ENCODE results near the gene RCAN1.

The RCAN1 gene

GRCh38 chr21:34598931-34599400 lies 15.9 kb downstream of the RCAN1 start:
- DNase-seq = no peak

DNA sequence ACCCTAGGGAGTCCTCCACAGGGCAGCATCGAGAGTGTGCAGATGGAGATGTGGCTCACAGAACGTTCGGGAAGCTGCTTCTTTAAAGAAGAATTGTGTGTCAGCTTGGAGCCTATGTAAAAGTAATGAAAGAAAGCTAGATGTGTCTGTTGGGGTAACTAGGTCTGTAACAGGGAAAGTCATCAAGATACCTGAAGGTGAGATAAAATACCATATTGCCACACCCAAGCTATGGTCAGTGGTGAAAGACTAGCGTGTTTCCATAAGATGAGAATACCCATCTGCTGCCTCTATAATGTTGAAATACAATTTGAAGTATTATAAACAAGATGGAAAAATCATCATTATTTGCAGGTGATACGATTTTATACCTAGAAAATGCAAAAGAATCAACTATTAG lies 17.5 kb downstream of the RCAN1 start:
- no peak for DNase-seq

DNA sequence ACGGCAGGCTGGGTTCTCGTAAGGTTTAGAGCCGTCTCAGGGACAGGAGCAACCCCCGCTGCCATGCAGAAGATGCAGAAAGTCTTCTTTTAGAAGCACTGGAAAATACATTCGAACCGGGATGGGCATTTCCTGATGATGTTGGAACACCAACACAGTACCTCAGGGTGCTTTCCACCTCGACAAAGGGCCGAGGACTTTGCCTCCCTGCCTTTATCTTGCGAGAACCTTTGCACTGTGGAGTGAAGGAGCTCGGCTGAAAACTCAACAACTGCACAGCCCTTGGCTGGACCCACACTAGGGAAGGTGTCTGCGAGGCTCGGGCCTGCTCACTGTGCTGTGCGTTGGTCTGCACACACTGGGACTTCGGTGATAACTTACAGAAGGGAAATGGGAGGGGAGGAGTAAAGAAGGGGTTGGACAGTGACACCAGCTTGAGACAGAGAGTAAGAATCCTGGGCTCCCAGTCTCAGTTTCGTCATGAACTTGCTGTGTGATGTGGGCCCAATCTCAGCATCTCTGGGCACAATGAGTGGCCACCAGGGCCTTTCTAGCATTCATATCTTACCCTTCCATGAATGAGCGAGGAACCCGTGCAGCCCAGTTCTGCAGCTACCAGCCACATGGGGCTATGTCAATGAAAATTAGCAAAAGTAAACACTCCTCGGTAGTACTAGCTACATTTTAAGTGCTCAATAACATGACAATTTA lies 18.2 kb downstream of the RCAN1 start:
- DNase-seq = no peak

- DNase-seq = no peak
These were observed 19.5 kb downstream of the RCAN1 start for GRCh38 chr21:34595457-34595856.

- peak; percentile 27 for DNase-seq
These were observed 20.2 kb downstream of the RCAN1 start for GRCh38 chr21:34594566-34595234.

DNA sequence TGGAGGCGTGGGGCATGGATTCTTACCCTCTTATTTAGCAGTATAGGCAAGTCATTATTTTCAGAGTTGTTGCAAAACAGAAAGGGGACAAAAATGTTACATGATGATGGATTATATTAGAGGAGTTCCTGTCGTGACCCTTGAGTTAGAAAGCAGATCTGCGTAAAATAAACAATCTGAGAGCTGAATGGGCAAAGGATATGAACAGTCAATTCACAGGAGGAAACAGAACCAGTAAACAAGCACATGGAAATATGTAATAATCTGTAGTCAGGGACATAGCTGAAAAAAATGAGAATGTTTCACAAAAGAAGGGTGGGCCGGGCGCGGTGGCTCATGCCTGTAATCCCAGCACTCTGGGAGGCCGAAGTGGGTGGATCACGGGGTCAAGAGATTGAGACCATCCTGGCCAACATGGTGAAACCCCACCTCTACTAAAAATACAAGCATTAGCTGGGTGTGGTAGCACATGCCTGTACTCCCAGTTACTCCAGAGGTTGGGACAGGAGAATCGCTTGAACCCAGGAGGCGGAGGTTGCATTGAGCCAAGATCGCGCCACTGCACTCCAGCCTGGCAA lies 20.9 kb downstream of the RCAN1 start:
- DNase-seq = no peak

GRCh38 chr21:34593423-34593822 lies 21.5 kb downstream of the RCAN1 start:
- DNase-seq = peak; percentile 87

DNA sequence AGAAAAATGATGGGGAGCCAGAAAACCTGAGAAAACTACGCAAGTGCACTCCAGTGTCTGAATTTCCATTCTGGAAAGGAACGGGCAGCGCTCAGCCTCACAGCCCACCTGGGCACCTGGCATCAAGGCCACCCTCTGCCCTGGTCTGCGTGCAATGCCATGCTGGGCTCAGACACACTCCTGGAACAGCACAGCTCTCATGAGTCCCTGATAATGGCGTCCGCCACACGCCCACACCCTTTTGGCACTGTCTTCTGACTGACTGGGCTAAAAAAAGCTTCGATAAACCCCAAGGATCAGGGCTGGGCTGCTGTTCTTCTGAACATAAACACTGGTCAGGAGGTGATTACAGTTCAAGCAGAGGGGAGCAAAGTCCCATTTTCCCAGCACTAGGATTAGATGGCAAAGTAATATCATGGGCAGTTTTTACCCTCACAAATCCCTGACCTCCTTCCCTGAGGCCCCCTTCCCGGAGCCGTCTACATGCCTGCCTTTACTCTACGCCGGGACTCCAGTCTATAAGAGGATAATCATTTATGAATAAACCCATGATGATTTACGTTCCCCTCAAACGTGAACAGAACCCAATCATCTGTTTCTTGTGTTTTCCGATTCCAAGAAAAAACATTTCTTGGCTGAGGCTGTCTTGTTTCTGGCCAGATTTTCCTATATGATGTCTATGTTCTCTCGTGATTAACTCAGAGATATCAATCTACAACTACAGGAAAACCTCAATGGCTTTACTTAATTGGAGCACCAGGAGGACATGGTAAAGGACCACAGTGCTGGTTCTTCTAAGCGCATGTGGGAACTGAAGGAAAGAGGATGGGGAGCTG lies 22.6 kb downstream of the RCAN1 start:
- no peak for DNase-seq

GRCh38 chr21:34590520-34590919 lies 24.4 kb downstream of the RCAN1 start:
- no peak for DNase-seq

GRCh38 chr21:34589511-34590282 lies 25.2 kb downstream of the RCAN1 start:
- DNase-seq = no peak

DNA sequence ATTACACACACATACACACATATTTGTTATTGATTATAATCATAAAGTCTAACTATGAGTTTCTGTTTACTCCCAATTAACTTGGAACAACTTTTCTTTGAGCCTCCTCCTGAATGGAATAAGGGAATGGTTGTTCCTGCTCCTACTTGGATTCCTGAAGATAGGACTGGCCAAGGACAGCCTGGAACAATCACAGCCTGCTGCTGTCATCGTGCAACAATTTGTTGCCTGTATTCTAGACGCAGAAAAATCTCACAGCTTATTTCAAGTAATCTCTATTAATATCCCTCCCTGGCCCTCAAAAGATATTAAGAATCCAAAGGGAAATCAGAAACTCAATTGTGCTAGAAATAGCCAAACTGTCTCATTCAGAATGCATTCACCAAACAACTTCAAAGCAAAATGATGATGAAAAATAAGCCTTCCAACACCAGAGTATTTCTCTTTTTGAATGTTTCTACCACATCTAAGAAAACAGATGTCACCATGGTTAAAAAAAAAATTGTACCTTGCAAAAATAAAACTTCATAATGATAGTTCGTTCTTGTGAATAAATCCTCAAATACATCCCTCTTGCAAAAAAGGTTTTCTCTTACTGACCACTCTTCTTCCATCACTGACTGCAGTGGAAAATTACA lies 30.9 kb downstream of the RCAN1 start:
- no peak for DNase-seq

GRCh38 chr21:34582506-34583150 lies 32.3 kb downstream of the RCAN1 start:
- DNase-seq = no peak

DNA sequence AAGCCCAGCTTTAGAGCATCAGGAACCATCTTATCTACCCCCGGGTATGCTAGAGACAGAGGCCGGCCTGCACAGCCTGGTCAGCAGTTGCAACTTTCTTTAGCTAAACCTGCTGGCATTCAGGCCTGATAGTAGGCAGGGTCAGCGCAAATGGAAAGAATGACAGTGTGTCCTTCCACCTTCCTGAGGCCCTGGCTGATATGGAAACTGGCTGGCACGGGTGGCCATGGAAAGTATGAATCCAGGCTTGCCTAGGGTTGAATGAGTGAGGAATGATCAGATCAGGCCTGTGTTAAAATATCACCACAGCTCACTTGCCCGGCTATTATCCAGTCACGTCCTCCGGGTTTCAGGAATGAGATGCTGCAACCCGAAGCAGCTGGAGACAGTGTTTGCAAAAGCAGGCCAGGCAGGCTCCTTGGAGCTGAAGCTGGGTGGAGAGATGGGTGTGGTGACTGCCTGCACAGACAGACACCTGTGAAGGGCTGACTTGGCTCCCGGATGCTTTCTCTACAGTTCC lies 34.7 kb downstream of the RCAN1 start:
- DNase-seq = no peak

DNA sequence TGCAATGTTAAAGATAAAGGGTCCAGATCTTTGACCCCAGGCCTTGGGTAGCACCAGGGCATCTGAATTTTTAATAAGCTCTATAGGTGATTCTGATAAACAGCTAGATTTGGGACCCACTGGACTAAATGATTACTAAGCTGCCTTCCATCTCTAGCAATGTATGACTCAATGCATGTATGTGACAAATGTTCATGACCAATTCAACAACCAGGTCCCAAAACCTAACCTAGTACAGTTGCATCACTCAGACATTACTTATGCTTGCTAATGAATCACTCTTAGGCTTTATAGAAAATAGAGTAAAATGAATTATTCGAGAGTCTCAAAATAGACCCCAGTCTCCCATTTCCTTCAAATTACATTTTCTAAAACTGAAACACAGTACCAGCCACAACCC lies 35.5 kb downstream of the RCAN1 start:
- DNase-seq = no peak

- no peak for DNase-seq
These were observed 38.8 kb downstream of the RCAN1 start for GRCh38 chr21:34576041-34576511.

GRCh38 chr21:34574601-34575529 lies 40.0 kb downstream of the RCAN1 start:
- DNase-seq = no peak

DNA sequence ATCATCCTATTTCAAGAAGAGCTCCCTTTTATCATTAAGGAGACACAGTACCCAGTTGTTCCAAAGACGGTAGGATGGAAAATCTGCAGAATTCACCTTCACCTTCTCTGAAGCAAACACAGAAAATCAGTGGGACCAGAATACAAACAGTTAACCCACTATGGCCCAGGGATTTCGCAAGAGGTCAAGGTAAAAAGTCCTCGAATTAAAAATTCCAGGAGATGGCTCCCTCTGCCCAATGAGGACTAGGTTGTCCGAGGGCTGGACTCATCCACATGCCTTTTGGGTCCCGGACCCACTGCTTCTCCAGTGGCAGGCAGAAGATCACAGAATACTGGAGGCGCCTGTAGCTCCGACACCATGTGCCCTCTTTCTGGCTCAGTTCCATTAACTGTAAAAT lies 42.9 kb downstream of the RCAN1 start:
- DNase-seq = no peak

GRCh38 chr21:34570313-34570712 lies 44.6 kb downstream of the RCAN1 start:
- no peak for DNase-seq

- no peak for DNase-seq
These were observed 45.4 kb downstream of the RCAN1 start for GRCh38 chr21:34569381-34569979.
